ENCODE data around the gene OR52A1.

DNA sequence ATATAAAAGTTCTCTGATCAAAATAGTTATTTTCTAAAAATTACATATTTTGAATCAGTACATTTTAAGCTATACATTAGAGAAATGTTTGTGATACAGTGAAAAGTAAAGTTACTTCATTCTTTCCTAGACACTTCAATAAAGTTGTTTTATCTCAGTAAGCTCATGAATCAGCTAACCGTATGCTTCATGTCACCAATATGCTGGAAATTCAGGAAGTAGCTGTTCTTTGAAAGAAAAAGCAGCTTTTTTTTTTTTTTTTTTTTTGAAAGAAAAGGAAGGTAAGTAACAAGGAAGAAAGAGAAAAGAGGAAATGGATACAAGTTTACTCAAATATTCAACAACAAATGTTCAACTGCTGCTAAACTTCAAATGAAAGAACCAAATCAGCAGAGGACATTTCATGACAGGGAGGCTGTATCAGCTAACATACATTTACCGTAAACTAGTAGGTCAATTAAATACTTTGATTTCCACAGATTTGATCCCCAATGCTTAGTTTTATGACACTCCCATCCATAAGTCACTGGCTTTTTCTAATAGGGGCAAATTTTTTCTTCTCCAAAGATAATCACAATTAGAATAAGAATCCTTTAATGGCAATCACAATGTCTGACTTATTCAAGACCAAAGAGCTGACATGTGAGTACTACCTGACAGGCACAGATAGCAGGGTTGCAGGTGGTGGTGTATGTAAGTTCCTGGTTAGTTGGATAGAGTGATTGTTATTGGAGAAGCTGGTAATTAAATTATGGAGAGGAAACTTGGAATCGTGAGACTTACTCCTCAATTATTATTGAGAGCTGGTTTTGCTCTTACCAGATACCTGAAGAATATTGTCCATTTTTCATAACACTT, 754 bp downstream of the OR52A1 start:
- no peak for TF ChIP-seq POLR2A (IDR thresholded peaks at IDR 0.05)
- TF ChIP-seq, protein P1, sequence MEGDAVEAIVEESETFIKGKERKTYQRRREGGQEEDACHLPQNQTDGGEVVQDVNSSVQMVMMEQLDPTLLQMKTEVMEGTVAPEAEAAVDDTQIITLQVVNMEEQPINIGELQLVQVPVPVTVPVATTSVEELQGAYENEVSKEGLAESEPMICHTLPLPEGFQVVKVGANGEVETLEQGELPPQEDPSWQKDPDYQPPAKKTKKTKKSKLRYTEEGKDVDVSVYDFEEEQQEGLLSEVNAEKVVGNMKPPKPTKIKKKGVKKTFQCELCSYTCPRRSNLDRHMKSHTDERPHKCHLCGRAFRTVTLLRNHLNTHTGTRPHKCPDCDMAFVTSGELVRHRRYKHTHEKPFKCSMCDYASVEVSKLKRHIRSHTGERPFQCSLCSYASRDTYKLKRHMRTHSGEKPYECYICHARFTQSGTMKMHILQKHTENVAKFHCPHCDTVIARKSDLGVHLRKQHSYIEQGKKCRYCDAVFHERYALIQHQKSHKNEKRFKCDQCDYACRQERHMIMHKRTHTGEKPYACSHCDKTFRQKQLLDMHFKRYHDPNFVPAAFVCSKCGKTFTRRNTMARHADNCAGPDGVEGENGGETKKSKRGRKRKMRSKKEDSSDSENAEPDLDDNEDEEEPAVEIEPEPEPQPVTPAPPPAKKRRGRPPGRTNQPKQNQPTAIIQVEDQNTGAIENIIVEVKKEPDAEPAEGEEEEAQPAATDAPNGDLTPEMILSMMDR (IDR thresholded peaks at IDR 0.05): no peak
